ENCODE data around the gene ULK3. TPM values are rescaled to one million over a fixed set of nuclear protein-coding genes. Genes with fewer than 3 reads are reported as not detected.

Gene ULK3
- total RNA-seq (51.1 and 55.9 TPM in 2 replicates), polyA plus RNA-seq (73.0 and 108 TPM in 2 replicates), polyA minus RNA-seq (26.2 and 27.9 TPM in 2 replicates)
- total RNA-seq (2013): 40.9 TPM

- H3K4me2 ChIP-seq (replicated peaks; ENCODE audit: low read depth, low read length, poor library complexity, severe bottlenecking): peak within 1 kb of the TSS; percentile 88
- POLR2A ChIA-PET: interaction anchor here (0.7 to 1.8 kb wide), 6 partner anchors 14 to 96 kb away, joined by 3 to 10 read pairs (median 4); no protein-coding TSS in a partner anchor
- peak within 1 kb of the TSS; percentile 95 for H2AFZ ChIP-seq (ENCODE audit: insufficient read depth, low read depth, low read length, poor library complexity, severe bottlenecking)
- peak within 1 kb of the TSS; percentile 92 for H3K27ac Mint-ChIP-seq
- H3K4me3 Mint-ChIP-seq: peak within 1 kb of the TSS; percentile 91
- ATAC-seq (ENCODE audit: low read depth) (peak; percentile 95), DNase-seq (peak; percentile 95)
- H4K20me1 ChIP-seq (ENCODE audit: control insufficient read depth, insufficient read depth, low read length, poor library complexity, severe bottlenecking): no peaks in the 10 kb centered on the region
- H3K27me3 Mint-ChIP-seq: no peaks in the 10 kb centered on the region
- H3K79me2 ChIP-seq (ENCODE audit: control insufficient read depth, insufficient read depth, low read length): peaks cover 7% of the 10 kb centered on the region
- peak within 1 kb of the TSS; percentile 78 to 81 for H3K27ac ChIP-seq (ENCODE audit: low read length in 2 of 2)
- under 1% methylated on average over 84 of the region's 84 CpGs for WGBS (ENCODE audit: insufficient coverage)
- peaks cover 43% of the 10 kb centered on the region for H3K4me1 Mint-ChIP-seq
- TF ChIP-seq EZH2 (IDR thresholded peaks at IDR 0.05; ENCODE audit: borderline replicate concordance, insufficient read depth, low read depth, low read length, poor library complexity, severe bottlenecking): no peak
- TF ChIP-seq, protein P1, sequence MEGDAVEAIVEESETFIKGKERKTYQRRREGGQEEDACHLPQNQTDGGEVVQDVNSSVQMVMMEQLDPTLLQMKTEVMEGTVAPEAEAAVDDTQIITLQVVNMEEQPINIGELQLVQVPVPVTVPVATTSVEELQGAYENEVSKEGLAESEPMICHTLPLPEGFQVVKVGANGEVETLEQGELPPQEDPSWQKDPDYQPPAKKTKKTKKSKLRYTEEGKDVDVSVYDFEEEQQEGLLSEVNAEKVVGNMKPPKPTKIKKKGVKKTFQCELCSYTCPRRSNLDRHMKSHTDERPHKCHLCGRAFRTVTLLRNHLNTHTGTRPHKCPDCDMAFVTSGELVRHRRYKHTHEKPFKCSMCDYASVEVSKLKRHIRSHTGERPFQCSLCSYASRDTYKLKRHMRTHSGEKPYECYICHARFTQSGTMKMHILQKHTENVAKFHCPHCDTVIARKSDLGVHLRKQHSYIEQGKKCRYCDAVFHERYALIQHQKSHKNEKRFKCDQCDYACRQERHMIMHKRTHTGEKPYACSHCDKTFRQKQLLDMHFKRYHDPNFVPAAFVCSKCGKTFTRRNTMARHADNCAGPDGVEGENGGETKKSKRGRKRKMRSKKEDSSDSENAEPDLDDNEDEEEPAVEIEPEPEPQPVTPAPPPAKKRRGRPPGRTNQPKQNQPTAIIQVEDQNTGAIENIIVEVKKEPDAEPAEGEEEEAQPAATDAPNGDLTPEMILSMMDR (IDR thresholded peaks at IDR 0.05): peak; percentile 80
- CTCF ChIA-PET: interaction anchor here (0.5 to 10.2 kb wide), 15 partner anchors 11 to 226 kb away, joined by 3 to 98 read pairs (median 5); partner anchors contain the start of gene MPI
- peak within 1 kb of the TSS; percentile 80 for H3K9ac ChIP-seq (ENCODE audit: low read length)
- no peaks in the 10 kb centered on the region for H3K9me3 Mint-ChIP-seq (ENCODE audit: insufficient read depth)
- no peaks in the 10 kb centered on the region for H3K9me3 ChIP-seq (ENCODE audit: control extremely low read depth in 1 of 3, control insufficient read depth in 2 of 3, insufficient read depth in 1 of 3, low read length in 2 of 3)
- peaks cover 26 to 40% of the 10 kb centered on the region in 2 donors for H3K4me1 ChIP-seq (ENCODE audit: control insufficient read depth in 2 of 2, insufficient read depth in 2 of 2, low read length in 2 of 2)
- H3K36me3 ChIP-seq (replicated peaks in 1 of 2; ENCODE audit: control extremely low read depth in 1 of 2, control insufficient read depth in 1 of 2, extremely low read depth in 1 of 2, insufficient read depth in 2 of 2, low read length in 1 of 2): peaks cover 0 to 21% of the 10 kb centered on the region in 2 experiments
- H3K4me3 ChIP-seq (ENCODE audit: control extremely low read depth in 1 of 5, extremely low read depth in 1 of 5, insufficient read depth in 1 of 5, low read depth in 2 of 5, low read length in 4 of 5): peak within 1 kb of the TSS; percentile 65 to 88 (median 72)
- no peaks in the 10 kb centered on the region for H3K27me3 ChIP-seq (replicated peaks in 1 of 4; ENCODE audit: control extremely low read depth in 1 of 4, control insufficient read depth in 3 of 4, insufficient read depth in 4 of 4, low read length in 3 of 4)
- intact Hi-C loops (cut with micrococcal nuclease): loop anchor here (1.0 to 5.0 kb wide), 8 partner anchors 30 to 229 kb away; partner anchors contain the start of genes FAM219B and SCAMP2
Measured at GRCh38 chr15:74842581-74843444, at the start of gene ULK3. Gene ULK3 (minus strand): TSS chr15:74843156. CDS start chr15:74843105, 51 bp downstream.
